COLO668 (cell line): ENCODE data around the gene PCED1B.
"Not testable (repeated sequence)": the region's sequence is repeated elsewhere in the genome, so short reads cannot be mapped to it uniquely, and the experiment has no call there.

Source experiments
- DNase-seq: peaks from one replicate; lab custom pipeline; 2025; ENCODE audit not compliant: unreplicated experiment; lab: John Stamatoyannopoulos, UW

PCED1B gene

GRCh38 chr12:47164116-47164515, 84.7 kb downstream of the PCED1B start:
- DNase-seq = no peak

GRCh38 chr12:47164724-47165439, 85.5 kb downstream of the PCED1B start:
- DNase-seq = no peak

- DNase-seq = no peak
Observed at GRCh38 chr12:47165934-47166333, 86.5 kb downstream of the PCED1B start.

GRCh38 chr12:47166365-47166764, 86.9 kb downstream of the PCED1B start:
- DNase-seq = no peak

- DNase-seq = not testable (repeated sequence)
Observed at GRCh38 chr12:47170281-47170680, 90.9 kb downstream of the PCED1B start.

- no peak for DNase-seq
Observed at GRCh38 chr12:47178014-47178413, 98.6 kb downstream of the PCED1B start.

GRCh38 chr12:47182164-47182938, 102.9 kb downstream of the PCED1B start:
- not testable (repeated sequence) for DNase-seq

GRCh38 chr12:47184229-47184628, 104.8 kb downstream of the PCED1B start:
- DNase-seq = no peak

- no peak for DNase-seq
Observed at GRCh38 chr12:47184813-47185212, 105.4 kb downstream of the PCED1B start.

GRCh38 chr12:47186246-47186645, 106.8 kb downstream of the PCED1B start:
- no peak for DNase-seq

GRCh38 chr12:47188576-47189441, 109.4 kb downstream of the PCED1B start:
- no peak for DNase-seq

- DNase-seq = no peak
Observed at GRCh38 chr12:47189728-47190127, 110.3 kb downstream of the PCED1B start.

- DNase-seq = no peak
Observed at GRCh38 chr12:47190271-47190750, 110.9 kb downstream of the PCED1B start.

GRCh38 chr12:47190905-47191304, 111.5 kb downstream of the PCED1B start:
- DNase-seq = no peak

GRCh38 chr12:47192051-47192450, 112.6 kb downstream of the PCED1B start:
- DNase-seq = no peak

GRCh38 chr12:47193066-47193465, 113.6 kb downstream of the PCED1B start:
- DNase-seq = no peak

- no peak for DNase-seq
Observed at GRCh38 chr12:47194501-47194900, 115.1 kb downstream of the PCED1B start.

GRCh38 chr12:47200446-47200845, 121.0 kb downstream of the PCED1B start:
- no peak for DNase-seq

- not testable (repeated sequence) for DNase-seq
Observed at GRCh38 chr12:47201190-47201589, 121.8 kb downstream of the PCED1B start.

GRCh38 chr12:47202176-47202575, 122.8 kb downstream of the PCED1B start:
- no peak for DNase-seq
